ENCODE data around the gene SWAP70.
"Not testable (repeated sequence)": the region's sequence is repeated elsewhere in the genome, so short reads cannot be mapped to it uniquely, and the experiment has no call there.

The SWAP70 gene

GRCh38 chr11:9663699-9664275 lies at the start of gene SWAP70:
SWAP70 (plus strand) TSS chr11:9664077; CDS start chr11:9664180, 103 bp downstream.
- peak; percentile 79 for DNase-seq

GRCh38 chr11:9615031-9615451 lies 48.8 kb upstream of the SWAP70 start:
- DNase-seq: no peak

DNA sequence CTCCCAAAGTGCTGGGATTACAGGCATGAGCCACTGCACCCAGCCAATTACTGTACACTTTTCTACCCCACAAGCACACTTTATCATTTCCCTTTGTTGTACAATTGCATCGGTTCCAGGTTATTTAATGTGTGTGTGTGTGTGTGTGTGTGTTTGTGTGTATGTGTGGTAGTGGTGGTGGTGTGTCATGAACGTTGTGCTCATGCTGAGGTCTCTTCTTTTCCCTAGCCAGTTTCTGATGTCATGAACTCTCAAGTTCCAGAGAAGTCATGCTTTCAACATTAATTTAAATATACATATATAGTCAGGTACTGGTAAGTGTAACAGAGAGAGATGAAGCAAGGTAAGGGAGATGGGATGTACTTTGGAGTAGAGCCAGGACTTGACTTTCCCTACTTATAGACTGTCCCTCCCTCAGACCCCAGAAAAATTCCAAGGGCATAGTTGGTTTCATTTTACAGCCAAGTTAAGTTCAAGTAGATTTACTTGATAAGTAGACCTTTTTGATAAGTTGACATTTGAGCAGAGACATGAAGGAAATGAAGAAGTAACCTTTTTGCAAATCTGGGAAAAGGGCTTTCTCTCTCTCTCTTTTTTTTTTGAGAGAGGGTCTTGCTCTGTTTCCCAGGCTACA lies 47.7 kb upstream of the SWAP70 start:
- DNase-seq: no peak

GRCh38 chr11:9616858-9617257 lies 47.0 kb upstream of the SWAP70 start:
- no peak for DNase-seq

DNA sequence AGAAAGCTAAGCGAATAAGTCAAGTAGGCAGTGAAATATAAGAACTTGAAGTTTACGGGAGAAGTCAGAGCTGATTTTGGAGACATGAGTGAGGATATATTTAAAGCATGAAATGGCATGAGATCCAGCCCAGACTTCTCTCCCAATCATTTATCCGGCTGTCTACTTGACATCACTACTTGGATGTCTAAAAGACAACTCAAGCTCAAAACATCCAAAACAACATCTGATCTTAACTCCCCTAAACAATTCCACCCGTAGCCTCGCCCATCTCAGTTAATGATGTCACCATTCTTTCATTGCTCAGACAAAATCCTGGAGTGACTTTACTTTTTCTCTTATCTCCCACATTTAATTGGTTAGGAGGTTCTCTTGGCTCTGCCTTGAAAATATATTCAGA lies 45.9 kb upstream of the SWAP70 start:
- DNase-seq: no peak

DNA sequence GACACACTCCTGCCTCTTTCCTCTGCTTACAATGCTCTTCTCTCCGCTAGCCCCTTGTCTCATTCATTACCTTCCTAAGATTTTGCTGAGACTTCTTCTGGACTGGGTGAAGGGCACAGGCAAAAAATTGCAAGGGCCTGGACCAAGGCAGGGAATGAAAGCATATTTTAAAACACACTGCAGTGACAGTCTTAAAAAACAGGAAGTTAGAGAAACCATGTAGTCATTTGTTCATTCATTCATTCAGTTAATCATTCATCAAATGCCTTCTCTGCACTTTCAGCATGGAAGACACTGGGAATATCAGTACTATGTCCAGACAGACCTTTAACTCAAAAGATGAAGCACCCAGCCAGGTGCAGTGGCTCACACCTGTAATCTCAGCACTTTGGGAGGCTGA lies 44.9 kb upstream of the SWAP70 start:
- DNase-seq: no peak

DNA sequence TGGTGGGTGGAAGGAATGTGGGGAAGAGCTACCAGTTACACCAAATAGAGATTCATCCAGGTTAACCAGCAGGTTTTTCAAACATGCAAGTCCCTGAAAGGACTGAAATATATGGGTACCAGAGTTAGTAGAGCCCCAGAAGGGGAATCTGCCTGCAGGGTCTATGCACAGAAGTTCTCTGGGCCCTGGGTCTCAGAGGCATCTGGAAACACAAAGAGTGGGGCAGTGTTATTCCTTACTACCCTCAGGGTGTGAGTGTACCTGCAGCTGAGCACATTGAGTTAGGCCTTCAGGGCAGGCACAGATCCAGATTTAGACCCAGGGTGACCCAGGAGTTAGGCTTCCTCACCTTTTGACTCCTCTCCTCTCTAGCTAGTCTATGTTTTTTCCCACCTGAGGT lies 43.9 kb upstream of the SWAP70 start:
- no peak for DNase-seq

GRCh38 chr11:9622353-9622752 lies 41.5 kb upstream of the SWAP70 start:
- not testable (repeated sequence) for DNase-seq

- not testable (repeated sequence) for DNase-seq
These were observed 40.8 kb upstream of the SWAP70 start for GRCh38 chr11:9623053-9623452.

GRCh38 chr11:9624448-9624847 lies 39.4 kb upstream of the SWAP70 start:
- no peak for DNase-seq

DNA sequence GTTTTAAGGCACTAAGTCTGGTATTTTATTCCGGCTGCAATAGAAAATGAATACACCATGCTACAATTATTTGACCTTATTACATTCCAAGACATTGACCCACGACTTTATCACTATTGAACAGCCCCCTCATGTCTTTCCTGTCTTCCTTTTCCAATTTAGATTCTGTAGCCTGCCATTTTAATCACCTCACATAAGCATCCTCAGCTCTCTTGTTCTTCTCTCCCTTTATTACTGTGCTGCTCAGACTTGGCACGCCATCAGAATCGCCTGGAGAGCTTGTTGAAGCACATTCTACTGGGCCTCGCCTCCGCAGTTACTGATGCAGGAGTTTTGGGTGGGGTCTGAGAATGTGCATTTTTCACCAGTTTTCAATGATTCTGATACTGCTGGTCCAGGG lies 38.7 kb upstream of the SWAP70 start:
- DNase-seq: no peak

GRCh38 chr11:9625728-9626127 lies 38.1 kb upstream of the SWAP70 start:
- DNase-seq: no peak

GRCh38 chr11:9626496-9627394 lies 37.1 kb upstream of the SWAP70 start:
- no peak for DNase-seq

GRCh38 chr11:9629064-9629463 lies 34.8 kb upstream of the SWAP70 start:
- no peak for DNase-seq

DNA sequence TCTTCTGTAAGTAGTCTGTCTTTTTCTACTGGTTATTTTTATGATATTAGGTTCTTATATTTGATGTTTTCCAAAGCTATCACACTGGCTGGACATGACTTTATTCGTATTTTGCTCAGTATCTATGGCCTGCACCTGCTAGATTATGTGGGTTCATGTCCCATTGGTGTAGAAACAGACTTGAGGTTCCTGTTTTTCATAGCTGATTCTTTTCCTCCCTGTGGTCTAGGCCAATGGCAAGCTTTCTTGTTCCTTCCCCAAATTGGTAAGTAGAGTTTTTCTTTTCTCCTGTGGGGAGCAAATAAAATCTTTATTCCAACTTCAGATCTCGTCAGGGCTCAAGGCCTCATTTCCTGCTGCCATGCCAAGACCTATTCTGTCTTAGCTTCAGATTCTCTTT lies 30.2 kb upstream of the SWAP70 start:
- no peak for DNase-seq

- DNase-seq: no peak
These were observed 27.2 kb upstream of the SWAP70 start for GRCh38 chr11:9636691-9637090.

DNA sequence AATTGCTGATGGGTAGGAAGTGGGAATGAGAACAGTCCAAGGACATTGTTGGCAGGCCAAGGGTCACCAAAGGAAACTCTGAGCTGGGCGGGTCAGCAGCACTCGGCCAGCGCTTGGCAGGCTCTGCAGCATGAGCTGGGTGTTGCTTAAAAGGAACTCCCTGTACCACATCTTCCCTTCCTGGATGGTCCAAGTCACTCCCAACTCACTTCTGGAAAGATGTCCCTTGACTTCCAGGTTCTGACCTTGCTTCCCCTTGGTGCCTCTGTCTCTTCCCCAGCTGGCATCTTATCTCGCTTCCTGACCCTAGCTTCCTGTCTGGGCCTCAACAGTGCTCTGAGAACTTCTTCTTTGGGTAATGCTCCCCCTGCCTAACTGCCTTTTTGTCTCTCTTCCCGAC lies 24.8 kb upstream of the SWAP70 start:
- DNase-seq: no peak

- no peak for DNase-seq
These were observed 23.9 kb upstream of the SWAP70 start for GRCh38 chr11:9639985-9640384.

GRCh38 chr11:9642894-9643293 lies 21.0 kb upstream of the SWAP70 start:
- DNase-seq: no peak

GRCh38 chr11:9643751-9644150 lies 20.1 kb upstream of the SWAP70 start:
- DNase-seq: no peak

- no peak for DNase-seq
These were observed 18.0 kb upstream of the SWAP70 start for GRCh38 chr11:9645881-9646280.

- no peak for DNase-seq
These were observed 17.6 kb upstream of the SWAP70 start for GRCh38 chr11:9646324-9646723.

DNA sequence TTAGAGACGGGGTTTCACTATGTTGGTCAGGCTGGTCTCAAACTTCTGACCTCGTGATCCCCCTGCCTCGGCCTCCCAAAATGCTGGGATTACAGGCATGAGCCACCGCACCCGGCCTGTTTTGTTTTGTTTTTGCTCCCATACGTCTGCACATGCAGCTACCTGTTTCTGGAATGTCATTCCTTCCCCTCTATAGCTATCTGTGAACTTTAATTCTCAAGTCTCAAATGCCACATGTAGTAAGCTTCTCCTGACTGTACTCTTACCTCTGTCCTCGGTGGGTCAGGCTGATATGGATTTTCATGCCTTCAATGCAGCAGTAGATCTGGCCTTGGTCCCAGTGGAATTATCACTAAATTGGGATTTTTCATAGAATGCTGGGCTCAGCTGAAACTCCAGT lies 12.4 kb upstream of the SWAP70 start:
- no peak for DNase-seq

Data from stimulated activated CD4-positive, alpha-beta T cell treated with anti-CD3 and anti-CD28 coated beads, Interleukin-12 subunit alpha, Interleukin-12 subunit beta, amount 100 ng/mL, for 4 hours (primary cell).